ENCODE measurements around the gene LRRC10.
"Not testable (repeated sequence)": the region's sequence is repeated elsewhere in the genome, so short reads cannot be mapped to it uniquely, and the experiment has no call there.

The LRRC10 gene

GRCh38 chr12:69616025-69616424 is 5.3 kb upstream of the LRRC10 start:
- DNase-seq = no peak

DNA sequence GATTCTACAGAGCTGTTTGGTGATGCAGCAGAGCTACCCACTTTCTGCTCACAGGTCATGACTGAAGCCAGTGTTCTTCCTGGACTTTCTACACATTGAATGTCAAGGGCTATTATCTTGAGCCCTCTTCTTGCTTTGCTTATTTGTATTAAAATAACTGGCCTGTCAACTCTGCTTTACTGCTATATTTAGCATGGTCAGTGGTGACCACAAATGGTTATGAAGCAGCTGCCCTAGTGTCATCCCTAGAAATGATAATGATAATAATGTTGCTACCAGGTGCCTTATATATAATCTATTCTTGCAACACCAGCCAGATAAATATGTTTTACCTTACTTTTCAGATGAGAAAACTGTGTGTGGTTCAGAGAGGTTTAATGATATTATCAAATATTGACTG is 2.6 kb upstream of the LRRC10 start:
- DNase-seq = no peak

GRCh38 chr12:69610126-69610525 is 581 bp downstream of the LRRC10 start:
- DNase-seq = no peak

- no peak for DNase-seq
These were observed 2.6 kb downstream of the LRRC10 start for GRCh38 chr12:69608114-69608513.

GRCh38 chr12:69604275-69604674 is 6.4 kb downstream of the LRRC10 start:
- DNase-seq = not testable (repeated sequence)

- DNase-seq = not testable (repeated sequence)
These were observed 7.2 kb downstream of the LRRC10 start for GRCh38 chr12:69603556-69603955.

- no peak for DNase-seq
These were observed 7.8 kb downstream of the LRRC10 start for GRCh38 chr12:69602954-69603353.

- DNase-seq = no peak
These were observed 8.6 kb downstream of the LRRC10 start for GRCh38 chr12:69601962-69602685.

DNA sequence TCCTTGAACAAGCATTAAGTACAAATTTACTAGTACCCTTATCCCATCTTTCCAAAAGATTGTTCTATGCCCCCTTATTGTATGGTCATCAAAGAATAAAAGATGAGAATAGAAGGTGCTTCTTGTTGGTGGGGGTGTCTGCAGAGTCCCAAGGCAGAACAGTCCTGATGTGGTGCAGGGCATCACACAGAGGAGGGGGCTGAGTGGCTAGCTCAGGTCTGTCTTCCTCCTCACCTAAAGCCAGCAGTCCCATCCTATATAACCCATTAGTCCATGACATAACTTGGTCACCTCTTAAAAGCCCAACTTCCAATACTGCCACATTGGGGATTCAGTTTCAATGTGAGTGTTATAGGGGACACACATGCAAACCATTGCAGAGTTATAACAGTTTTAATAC is 9.9 kb downstream of the LRRC10 start:
- DNase-seq = no peak

DNA sequence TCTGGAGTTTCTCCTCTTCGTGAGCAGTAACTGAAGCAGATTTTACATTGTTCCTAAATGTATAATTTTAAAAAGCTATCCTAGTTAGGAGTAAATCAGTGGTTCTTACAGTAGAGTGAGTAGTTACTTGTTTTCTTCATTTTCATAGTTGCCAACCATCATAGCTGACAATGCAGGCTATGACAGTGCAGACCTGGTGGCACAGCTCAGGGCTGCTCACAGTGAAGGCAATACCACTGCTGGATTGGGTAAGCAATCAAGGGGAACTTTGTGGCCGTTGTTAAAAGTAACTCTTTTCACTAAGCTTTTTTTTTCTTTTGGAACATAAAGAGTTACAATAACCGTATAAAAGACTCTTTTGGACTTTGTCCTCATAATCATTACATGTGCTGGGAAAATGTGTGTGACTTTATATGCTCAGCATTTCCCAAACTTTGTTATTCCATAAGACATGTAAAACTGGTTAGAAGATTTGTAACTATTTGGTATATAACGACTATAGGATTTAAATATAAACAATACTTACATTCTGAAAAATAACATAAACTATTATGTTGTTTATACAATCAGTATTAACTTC is 12.4 kb downstream of the LRRC10 start:
- DNase-seq = no peak

- DNase-seq = no peak
These were observed 15.0 kb downstream of the LRRC10 start for GRCh38 chr12:69595689-69596088.

- no peak for DNase-seq
These were observed 21.6 kb downstream of the LRRC10 start for GRCh38 chr12:69589082-69589481.

- no peak for DNase-seq
These were observed 22.2 kb downstream of the LRRC10 start for GRCh38 chr12:69588527-69588926.

GRCh38 chr12:69585189-69586062 is 25.3 kb downstream of the LRRC10 start, which contains the start of gene CCT2:
TSS of gene CCT2 (plus strand) at chr12:69585459. CDS start at chr12:69585522, 63 bp downstream.
- peak; percentile 99 for DNase-seq

DNA sequence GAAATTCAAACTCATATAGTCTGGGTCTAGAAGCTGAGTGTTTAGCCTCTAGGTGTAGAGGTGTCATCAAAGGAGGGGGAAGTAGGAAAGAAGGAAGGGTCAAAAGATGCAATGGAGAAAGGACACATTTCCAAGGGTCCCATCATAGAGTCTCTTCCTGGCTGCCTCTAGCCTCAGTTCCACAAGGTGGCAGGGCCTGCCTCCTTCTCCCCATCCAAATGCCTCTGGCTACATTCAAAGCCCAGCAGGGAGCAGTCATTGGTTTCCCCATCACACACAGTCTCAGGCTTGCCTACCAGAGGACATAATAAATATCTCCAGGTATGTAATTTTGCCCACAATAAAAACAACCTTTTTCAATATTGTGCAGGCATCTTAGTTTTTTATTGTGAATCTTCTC is 27.5 kb downstream of the LRRC10 start:
- DNase-seq = no peak

- no peak for DNase-seq
These were observed 30.6 kb downstream of the LRRC10 start for GRCh38 chr12:69580074-69580473.

DNA sequence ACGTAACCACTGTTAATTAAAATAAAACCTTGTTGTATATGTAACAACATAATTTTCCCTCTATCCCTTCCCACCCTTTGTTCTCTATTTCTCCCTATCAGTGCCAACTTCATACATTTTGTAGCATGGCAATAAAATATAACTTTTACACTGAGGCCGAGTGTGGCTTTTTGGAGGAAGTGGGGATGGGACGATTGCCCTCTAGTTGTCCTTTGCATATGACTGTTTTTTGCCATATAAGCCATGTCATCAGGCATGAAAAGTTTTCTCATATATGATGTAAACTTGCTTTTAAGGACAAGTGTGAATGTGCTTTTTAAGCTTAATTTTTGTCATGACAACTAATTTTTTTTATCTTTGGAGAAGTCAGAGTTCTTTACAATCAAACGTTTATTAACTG is 31.7 kb downstream of the LRRC10 start:
- DNase-seq = no peak

- no peak for DNase-seq
These were observed 32.4 kb downstream of the LRRC10 start for GRCh38 chr12:69578283-69578682.

DNA sequence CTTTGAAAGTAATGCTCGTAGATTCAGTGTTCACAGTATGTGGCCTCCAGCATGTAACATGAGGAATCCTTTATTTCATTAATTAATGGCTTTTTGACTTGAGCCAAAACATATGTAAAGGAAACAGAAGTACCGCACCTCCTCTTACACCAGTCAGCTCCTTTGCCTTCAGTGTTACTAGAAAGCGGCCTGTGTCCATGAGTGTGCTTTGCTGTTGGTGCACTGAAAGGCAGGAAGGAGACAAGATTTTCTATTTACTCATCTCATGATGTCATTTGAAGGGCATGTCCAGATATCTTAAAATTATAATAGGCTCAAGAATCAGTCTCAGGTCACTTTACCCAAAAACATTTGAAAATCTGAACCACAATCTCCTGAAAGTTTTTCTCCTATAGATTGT is 35.4 kb downstream of the LRRC10 start:
- no peak for DNase-seq

DNA sequence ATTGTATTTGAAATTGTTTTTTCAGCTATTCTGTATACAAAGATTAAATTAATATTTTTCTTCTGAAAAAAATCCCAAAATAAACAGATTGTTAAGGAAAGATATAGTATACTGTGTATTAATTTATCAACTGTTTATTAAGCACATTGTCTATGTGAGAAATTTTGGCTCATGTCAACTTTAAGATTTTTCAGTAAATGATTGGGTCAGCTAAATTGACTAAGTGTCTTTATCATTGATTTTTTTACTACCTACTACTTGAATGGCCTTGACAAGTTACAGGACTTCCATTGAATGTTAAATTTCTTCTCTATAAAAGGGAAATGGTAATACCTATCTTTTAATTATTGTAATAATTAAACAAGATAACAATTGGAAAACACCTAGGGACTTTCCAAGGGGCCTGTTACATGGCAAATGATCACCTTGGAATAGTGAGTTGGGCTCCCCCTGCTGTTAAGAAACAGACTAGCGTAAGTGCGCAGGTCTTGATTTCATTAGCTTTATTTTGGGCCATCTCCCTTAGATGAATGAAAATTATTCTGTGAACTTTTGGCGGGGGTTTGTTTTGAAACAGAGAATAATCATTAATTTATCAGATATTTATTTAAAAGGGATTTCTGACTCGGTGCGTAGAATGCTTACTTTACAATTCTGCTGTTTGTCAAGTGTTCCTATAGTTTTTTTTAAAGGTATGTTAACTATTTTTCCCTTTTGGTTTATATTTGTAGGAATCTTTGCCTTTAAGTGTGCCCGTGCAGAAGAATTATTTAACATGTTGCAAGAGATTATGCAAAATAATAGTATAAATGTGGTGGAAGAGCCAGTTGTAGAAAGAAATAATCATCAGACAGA is 39.9 kb downstream of the LRRC10 start:
- peak; percentile 58 for DNase-seq

- no peak for DNase-seq
These were observed 40.6 kb downstream of the LRRC10 start for GRCh38 chr12:69570000-69570516.

DNA sequence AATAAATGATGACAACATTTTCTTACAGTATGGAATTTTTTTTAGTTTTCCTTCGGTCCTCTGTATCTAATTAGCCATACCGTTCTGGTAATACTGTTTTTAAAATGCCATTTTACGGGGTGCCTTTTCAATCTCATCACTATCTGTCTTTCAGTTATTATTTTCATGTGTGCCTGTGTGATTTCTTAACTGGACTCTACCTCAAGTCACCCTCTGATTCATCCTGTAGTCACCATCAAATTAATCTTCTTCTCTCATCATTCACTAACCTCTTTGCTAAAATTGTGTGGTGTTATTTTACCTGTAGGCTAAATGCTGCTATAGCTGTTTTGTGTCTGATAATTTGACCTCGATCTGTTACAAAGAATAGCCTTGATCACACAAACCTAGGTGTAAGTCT is 41.5 kb downstream of the LRRC10 start:
- DNase-seq = no peak

- DNase-seq = no peak
These were observed 44.1 kb downstream of the LRRC10 start for GRCh38 chr12:69566603-69567002.
